ENCODE results near the gene ABCF1. TPM values are rescaled to one million over a fixed set of nuclear protein-coding genes. Genes with fewer than 3 reads are reported as not detected.

Gene ABCF1
- total RNA-seq, 4 donors from 2014 or later = 41.7 to 46.4 (median 45.0) TPM

GRCh38 chr6:30570740-30571074, 535 bp upstream of the ABCF1 start:
- Histone ChIP-seq H3K27ac (peak overlapping the region; percentile 94), H3K4me1 (peaks cover 37% of the 10 kb centered on the region), H3K36me3 (peaks cover 5% of the 10 kb centered on the region), H3K9me3 (no peaks in the 10 kb centered on the region), H3K27me3 (no peaks in the 10 kb centered on the region), H3K4me3 (peak overlapping the region; percentile 71)
- TF ChIP-seq CTCF (IDR thresholded peaks at IDR 0.05) (no peak), POLR2AphosphoS5 (IDR thresholded peaks at IDR 0.05) (no peak), EP300 (IDR thresholded peaks at IDR 0.05) (no peak), POLR2A (IDR thresholded peaks at IDR 0.05) (no peak)
- no peak for DNase-seq (ENCODE audit: low spot score in 2 of 2)
- under 1% methylated on average over 18 of the region's 18 CpGs for WGBS

GRCh38 chr6:30571762-30572082, 480 bp downstream of the ABCF1 start:
- TF ChIP-seq CTCF (IDR thresholded peaks at IDR 0.05) = no peak
- H3K4me3 ChIP-seq = peak overlapping the region; percentile 71
- no peaks in the 10 kb centered on the region for H3K27me3 ChIP-seq
- no peaks in the 10 kb centered on the region for H3K9me3 ChIP-seq
- 0% methylated on average over 8 of the region's 8 CpGs for WGBS
- H3K27ac ChIP-seq = peak overlapping the region; percentile 94
- H3K4me1 ChIP-seq = peaks cover 37% of the 10 kb centered on the region
- H3K36me3 ChIP-seq = peaks cover 8% of the 10 kb centered on the region
- no peak for DNase-seq (ENCODE audit: low spot score in 2 of 2)

- Histone ChIP-seq H3K4me1 (peaks cover 37% of the 10 kb centered on the region), H3K27ac (peak overlapping the region; percentile 94), H3K9me3 (no peaks in the 10 kb centered on the region), H3K36me3 (peaks cover 12% of the 10 kb centered on the region), H3K4me3 (peak overlapping the region; percentile 71), H3K27me3 (no peaks in the 10 kb centered on the region)
- DNase-seq (ENCODE audit: low spot score in 2 of 2) = no peak
- TF ChIP-seq EP300 (IDR thresholded peaks at IDR 0.05) (no peak), CTCF (IDR thresholded peaks at IDR 0.05) (no peak), POLR2AphosphoS5 (IDR thresholded peaks at IDR 0.05) (no peak), POLR2A (IDR thresholded peaks at IDR 0.05) (no peak)
Measured at GRCh38 chr6:30572148-30572547, 906 bp downstream of the ABCF1 start.

- no peak for TF ChIP-seq EP300 (IDR thresholded peaks at IDR 0.05)
- TF ChIP-seq POLR2A (IDR thresholded peaks at IDR 0.05) = no peak
- TF ChIP-seq POLR2AphosphoS5 (IDR thresholded peaks at IDR 0.05) = no peak
- TF ChIP-seq CTCF (IDR thresholded peaks at IDR 0.05) = no peak
- H3K4me1 ChIP-seq = peaks cover 37% of the 10 kb centered on the region
- peaks cover 20% of the 10 kb centered on the region for H3K36me3 ChIP-seq
- H3K27me3 ChIP-seq = no peaks in the 10 kb centered on the region
- no peak for DNase-seq (ENCODE audit: low spot score in 2 of 2)
- H3K9me3 ChIP-seq = no peaks in the 10 kb centered on the region
- 58% methylated on average over 4 of the region's 4 CpGs for WGBS
- H3K4me3 ChIP-seq = no peak overlapping the region
- no peak overlapping the region for H3K27ac ChIP-seq
Measured at GRCh38 chr6:30573113-30573512, 1.9 kb downstream of the ABCF1 start.

- Histone ChIP-seq H3K27ac (no peak overlapping the region), H3K4me3 (no peak overlapping the region), H3K27me3 (no peaks in the 10 kb centered on the region), H3K4me1 (peaks cover 10% of the 10 kb centered on the region), H3K36me3 (peaks cover 70% of the 10 kb centered on the region), H3K9me3 (no peaks in the 10 kb centered on the region)
- TF ChIP-seq POLR2AphosphoS5 (IDR thresholded peaks at IDR 0.05) (no peak), EP300 (IDR thresholded peaks at IDR 0.05) (no peak), POLR2A (IDR thresholded peaks at IDR 0.05) (no peak), CTCF (IDR thresholded peaks at IDR 0.05) (no peak)
- DNase-seq (ENCODE audit: low spot score in 2 of 2) = no peak
- 94% methylated on average over 8 of the region's 8 CpGs for WGBS
Measured at GRCh38 chr6:30578051-30578450, 6.8 kb downstream of the ABCF1 start.

Measured in suprapubic skin (tissue), 4 donors.